ENCODE results near the gene TMCC1.

TMCC1 gene

GRCh38 chr3:129831503-129831902 is 62.0 kb downstream of the TMCC1 start:
- no peak overlapping the region for H3K4me3 ChIP-seq (ENCODE audit: control insufficient read depth, low read depth, low read length)
- TF ChIP-seq, protein P1, sequence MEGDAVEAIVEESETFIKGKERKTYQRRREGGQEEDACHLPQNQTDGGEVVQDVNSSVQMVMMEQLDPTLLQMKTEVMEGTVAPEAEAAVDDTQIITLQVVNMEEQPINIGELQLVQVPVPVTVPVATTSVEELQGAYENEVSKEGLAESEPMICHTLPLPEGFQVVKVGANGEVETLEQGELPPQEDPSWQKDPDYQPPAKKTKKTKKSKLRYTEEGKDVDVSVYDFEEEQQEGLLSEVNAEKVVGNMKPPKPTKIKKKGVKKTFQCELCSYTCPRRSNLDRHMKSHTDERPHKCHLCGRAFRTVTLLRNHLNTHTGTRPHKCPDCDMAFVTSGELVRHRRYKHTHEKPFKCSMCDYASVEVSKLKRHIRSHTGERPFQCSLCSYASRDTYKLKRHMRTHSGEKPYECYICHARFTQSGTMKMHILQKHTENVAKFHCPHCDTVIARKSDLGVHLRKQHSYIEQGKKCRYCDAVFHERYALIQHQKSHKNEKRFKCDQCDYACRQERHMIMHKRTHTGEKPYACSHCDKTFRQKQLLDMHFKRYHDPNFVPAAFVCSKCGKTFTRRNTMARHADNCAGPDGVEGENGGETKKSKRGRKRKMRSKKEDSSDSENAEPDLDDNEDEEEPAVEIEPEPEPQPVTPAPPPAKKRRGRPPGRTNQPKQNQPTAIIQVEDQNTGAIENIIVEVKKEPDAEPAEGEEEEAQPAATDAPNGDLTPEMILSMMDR (IDR thresholded peaks at IDR 0.05; ENCODE audit: control insufficient read depth, insufficient read depth, low read depth, low read length, missing control alignments) = no peak
- DNase-seq (ENCODE audit: low read depth) = no peak

- DNase-seq (ENCODE audit: low read depth) = peak; percentile 94
- H3K4me3 ChIP-seq (ENCODE audit: control insufficient read depth, low read depth, low read length) = no peak overlapping the region
- TF ChIP-seq, protein P1 (IDR thresholded peaks at IDR 0.05; ENCODE audit: control insufficient read depth, insufficient read depth, low read depth, low read length, missing control alignments) = peak; percentile 67
These were observed 63.9 kb downstream of the TMCC1 start for GRCh38 chr3:129829640-129830039.

- TF ChIP-seq, protein P1 (IDR thresholded peaks at IDR 0.05; ENCODE audit: control insufficient read depth, insufficient read depth, low read depth, low read length, missing control alignments) = no peak
These were observed 65.7 kb downstream of the TMCC1 start for GRCh38 chr3:129827765-129828164.

DNA sequence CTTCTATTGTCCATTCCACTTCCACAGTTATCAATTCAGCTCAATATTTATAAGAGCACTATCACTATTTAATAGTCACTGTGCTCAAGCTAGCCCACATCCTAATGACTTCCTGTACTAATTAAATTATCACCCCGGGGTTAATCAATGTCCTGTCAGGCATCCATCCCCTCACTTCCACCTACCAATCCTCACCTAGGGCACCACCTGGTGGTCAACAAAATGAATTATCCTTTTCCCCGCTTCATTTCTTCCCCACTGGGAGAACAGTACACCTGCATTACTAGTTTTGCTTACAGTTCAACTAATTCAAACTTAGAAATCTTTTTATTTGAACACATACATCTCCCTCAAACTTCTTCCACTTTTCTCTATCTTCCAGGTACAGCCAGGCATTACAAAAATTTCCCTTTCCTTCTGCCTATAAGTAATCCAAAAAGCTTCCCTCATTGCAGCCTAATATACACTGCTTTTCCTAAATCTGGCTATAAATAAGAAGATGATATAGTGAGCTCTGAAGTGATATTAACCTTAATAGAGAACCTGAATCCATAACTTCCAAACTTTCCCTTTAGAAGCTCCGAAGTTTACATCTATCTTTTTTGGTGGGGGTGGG is 68.5 kb downstream of the TMCC1 start:
- no peak overlapping the region for H3K4me3 ChIP-seq (ENCODE audit: control insufficient read depth, low read depth, low read length)
- DNase-seq (ENCODE audit: low read depth) = no peak

More at GRCh38 chr3:129827765-129828164, 65.7 kb downstream of the TMCC1 start:
- no peak overlapping the region for H3K4me3 ChIP-seq (ENCODE audit: control insufficient read depth, low read depth, low read length)
- DNase-seq (ENCODE audit: low read depth) = no peak

DNA sequence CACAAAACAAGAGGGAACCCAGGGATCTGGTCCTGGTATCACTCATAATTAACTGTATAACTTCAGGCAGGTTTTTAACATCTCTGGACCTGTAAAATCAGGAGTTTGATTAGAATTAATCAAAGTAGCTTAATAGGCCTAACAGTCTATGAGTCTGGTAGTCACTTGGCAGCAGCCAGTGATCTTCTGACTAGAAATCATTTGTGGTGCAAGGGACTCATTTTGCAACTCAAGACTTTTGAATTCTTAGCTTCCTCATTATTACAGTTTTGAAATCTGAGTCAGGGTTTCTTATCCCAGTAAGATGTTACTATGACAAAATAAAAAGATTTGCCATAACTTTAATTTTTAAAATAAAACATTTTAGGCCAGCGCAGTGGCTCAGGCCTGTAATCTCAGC is 70.8 kb downstream of the TMCC1 start:
- no peak overlapping the region for H3K4me3 ChIP-seq (ENCODE audit: control insufficient read depth, low read depth, low read length)
- DNase-seq (ENCODE audit: low read depth) = peak; percentile 70
- TF ChIP-seq, protein P1 (IDR thresholded peaks at IDR 0.05; ENCODE audit: control insufficient read depth, insufficient read depth, low read depth, low read length, missing control alignments) = no peak

More for the DNA sequence above, 68.5 kb downstream of the TMCC1 start:
- TF ChIP-seq, protein P1 (IDR thresholded peaks at IDR 0.05; ENCODE audit: control insufficient read depth, insufficient read depth, low read depth, low read length, missing control alignments) = peak; percentile 63

- DNase-seq (ENCODE audit: low read depth) = no peak
- H3K4me3 ChIP-seq (ENCODE audit: control insufficient read depth, low read depth, low read length) = no peak overlapping the region
- TF ChIP-seq, protein P1 (IDR thresholded peaks at IDR 0.05; ENCODE audit: control insufficient read depth, insufficient read depth, low read depth, low read length, missing control alignments) = no peak
These were observed 71.3 kb downstream of the TMCC1 start for GRCh38 chr3:129822241-129822640.

Measured in AG09309 (cell line).